ENCODE results near the gene GIMAP8.

Gene GIMAP8

GRCh38 chr7:150458235-150458634, 7.8 kb downstream of the GIMAP8 start:
- no peak overlapping the region for H3K27ac ChIP-seq
- no peak for DNase-seq (ENCODE audit: low spot score)
- no peak overlapping the region for H3K4me3 ChIP-seq
- TF ChIP-seq CTCF (IDR thresholded peaks at IDR 0.05) = no peak

GRCh38 chr7:150458756-150459155, 8.3 kb downstream of the GIMAP8 start:
- no peak for TF ChIP-seq CTCF (IDR thresholded peaks at IDR 0.05)
- DNase-seq (ENCODE audit: low spot score) = no peak
- Histone ChIP-seq H3K4me3 (no peak overlapping the region), H3K27ac (no peak overlapping the region)

- no peak for TF ChIP-seq CTCF (IDR thresholded peaks at IDR 0.05)
- DNase-seq (ENCODE audit: low spot score) = no peak
- no peak overlapping the region for H3K4me3 ChIP-seq
- no peak overlapping the region for H3K27ac ChIP-seq
Measured at GRCh38 chr7:150461520-150461919, 11.1 kb downstream of the GIMAP8 start.

- TF ChIP-seq CTCF (IDR thresholded peaks at IDR 0.05) = no peak
- DNase-seq (ENCODE audit: low spot score) = no peak
- Histone ChIP-seq H3K4me3 (no peak overlapping the region), H3K27ac (no peak overlapping the region)
Measured at GRCh38 chr7:150462413-150462812, 12.0 kb downstream of the GIMAP8 start.

GRCh38 chr7:150463461-150463860, 13.0 kb downstream of the GIMAP8 start:
- no peak for TF ChIP-seq CTCF (IDR thresholded peaks at IDR 0.05)
- Histone ChIP-seq H3K27ac (no peak overlapping the region), H3K4me3 (peak overlapping the region; percentile 14)
- no peak for DNase-seq (ENCODE audit: low spot score)

GRCh38 chr7:150464962-150465361, 14.5 kb downstream of the GIMAP8 start:
- no peak for TF ChIP-seq CTCF (IDR thresholded peaks at IDR 0.05)
- DNase-seq (ENCODE audit: low spot score) = no peak
- Histone ChIP-seq H3K27ac (no peak overlapping the region), H3K4me3 (no peak overlapping the region)

- Histone ChIP-seq H3K4me3 (no peak overlapping the region), H3K27ac (no peak overlapping the region)
- no peak for DNase-seq (ENCODE audit: low spot score)
- no peak for TF ChIP-seq CTCF (IDR thresholded peaks at IDR 0.05)
Measured at GRCh38 chr7:150465414-150465813, 15.0 kb downstream of the GIMAP8 start.

Measured in coronary artery (tissue), 2 donors.